GM18909 (cell line): Measurements from ENCODE around the gene TAS2R19.

ENCODE experiments used
- ATAC-seq: cut with Tn5 transposase; IDR thresholded peaks from one replicate; pipeline ENCODE4 v1.9.1; 2021; ENCODE audit warnings: mild to moderate bottlenecking; ENCODE audit not compliant: unreplicated experiment, poor library complexity

The TAS2R19 gene

DNA sequence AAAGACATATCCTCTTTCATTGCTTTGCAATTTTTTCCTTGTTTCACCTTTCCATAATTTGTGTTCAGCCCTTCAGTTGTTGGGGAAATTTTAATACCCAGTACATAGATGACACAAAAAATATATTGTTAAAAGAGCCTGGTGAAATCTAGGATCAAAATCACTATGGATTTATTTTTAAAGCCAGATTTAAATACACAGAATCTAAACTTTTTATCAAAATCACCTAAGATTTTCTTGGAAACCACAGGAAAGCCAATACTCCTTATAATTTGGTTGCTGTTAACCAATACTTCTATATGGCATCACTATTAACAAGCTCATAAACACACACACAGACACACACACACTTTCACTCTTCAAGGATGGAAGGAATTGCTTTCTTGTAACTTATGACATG is 24.2 kb downstream of the TAS2R19 start, which contains the start of gene TAS2R20:
Gene TAS2R20 (minus strand): TSS at position 101 of the 400 bp plus-strand sequence. CDS start 429 bp downstream, outside the sequence.
- no peak for ATAC-seq

DNA sequence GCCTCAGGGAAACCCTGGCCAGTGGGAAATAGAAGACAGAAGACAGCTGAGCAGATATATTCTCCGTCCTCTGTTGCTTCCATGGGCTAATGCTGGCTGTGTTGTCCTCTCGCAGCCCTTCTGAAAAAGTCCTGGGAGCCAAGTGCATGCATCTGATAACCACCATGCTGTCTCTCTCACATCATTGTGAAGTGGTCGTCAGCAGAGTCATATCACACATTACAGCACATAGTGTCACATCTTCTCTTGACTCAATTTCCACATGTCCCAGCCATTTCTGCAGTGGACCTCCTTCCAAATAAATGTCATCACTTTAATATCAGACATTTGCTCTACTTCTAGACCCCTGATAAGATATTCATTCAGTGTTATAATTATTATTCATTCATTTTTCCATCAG is 28.1 kb downstream of the TAS2R19 start:
- no peak for ATAC-seq

DNA sequence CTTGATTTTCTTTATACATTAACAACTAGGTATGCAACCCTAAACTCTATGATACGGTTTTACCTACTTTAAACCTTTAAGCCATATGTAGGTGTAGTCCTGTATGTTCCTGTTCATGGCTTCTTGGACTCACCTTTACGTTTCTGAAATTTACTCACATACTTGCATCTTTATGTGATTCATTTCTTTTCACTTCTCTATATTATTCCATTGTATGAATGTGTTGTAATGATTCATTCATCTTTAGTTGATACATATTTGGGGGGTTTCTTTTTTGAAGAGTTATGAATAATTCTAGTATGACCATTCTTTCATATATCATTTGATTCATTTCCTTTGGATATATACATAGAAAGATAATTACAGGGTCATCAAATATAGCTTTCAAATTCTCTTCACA is 33.3 kb downstream of the TAS2R19 start:
- no peak for ATAC-seq

DNA sequence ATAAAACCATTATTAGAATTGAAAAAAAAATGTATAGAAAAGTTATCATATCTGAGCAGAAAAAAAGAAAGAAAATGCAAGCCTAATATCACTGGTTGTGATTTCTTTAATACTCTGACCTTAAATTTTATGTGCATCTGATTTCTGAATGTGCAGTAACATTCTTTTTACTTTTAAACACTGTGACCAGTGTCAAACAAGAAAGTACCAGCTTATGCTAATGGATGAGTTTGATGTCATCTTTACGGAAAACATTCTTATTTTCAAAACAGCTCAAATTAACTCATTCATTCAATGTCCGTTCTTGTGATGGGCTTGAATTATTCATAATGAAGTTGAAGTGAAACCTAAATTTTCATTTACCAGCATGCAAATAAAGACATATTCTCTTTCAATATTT is 35.6 kb downstream of the TAS2R19 start, which contains the start of gene TAS2R50:
Gene TAS2R50 (minus strand): TSS at position 101 of the 400 bp plus-strand sequence. CDS start 52 bp downstream, at position 49.
- ATAC-seq = no peak

DNA sequence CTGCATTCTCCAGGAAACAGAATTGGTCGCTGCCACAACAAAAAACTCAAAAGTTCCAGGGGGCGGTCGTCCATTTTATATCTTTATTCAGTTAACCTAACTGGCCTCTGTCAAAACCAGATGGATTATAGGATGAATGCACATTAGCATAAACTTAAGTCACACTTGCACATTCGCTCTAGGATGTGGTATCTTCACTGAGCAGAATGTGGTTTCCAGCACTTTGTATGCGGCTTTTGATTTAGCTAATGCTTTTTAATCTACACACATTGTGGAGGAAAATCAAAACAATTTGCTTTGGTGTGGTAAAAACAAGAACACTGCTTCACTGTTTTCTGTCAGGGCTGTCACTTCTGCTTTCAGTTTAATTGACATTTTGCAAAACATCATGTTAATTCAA is 40.2 kb downstream of the TAS2R19 start:
- no peak for ATAC-seq

DNA sequence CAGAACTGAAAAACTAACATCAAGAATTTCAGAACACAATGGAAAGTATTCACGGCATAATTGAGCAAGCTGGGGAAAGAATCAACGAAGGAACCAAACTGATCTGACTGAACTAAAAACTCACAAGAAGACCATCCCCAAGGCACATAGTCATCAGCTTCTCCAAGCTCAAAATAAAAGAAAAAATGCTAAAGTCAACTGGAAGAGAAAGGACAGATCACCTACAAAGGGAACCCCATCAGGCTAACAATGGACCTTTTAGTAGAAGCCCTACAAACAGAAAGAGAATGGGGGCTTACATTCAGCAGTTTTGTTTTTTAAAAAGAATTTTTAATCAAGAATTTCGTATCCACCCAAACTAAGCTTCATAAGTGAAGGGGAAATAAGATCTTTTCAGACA is 47.5 kb downstream of the TAS2R19 start:
- ATAC-seq = no peak
